Heart left ventricle (tissue), 13 donors: Measurements from ENCODE around the gene FLRT1.

Experiments
- CTCF ChIP-seq, 12 donors: fragments of 200-600 bp; sonication (generic) in 4 of 12; IDR thresholded peaks; one replicate each; pipeline versions ENCODE4 v1.5.0 to v1.8.0; 2018 to 2022; ENCODE audit warnings: antibody characterized with exemption in 12 of 12, mild to moderate bottlenecking in 5 of 12
- POLR2A ChIP-seq, 2 donors: fragments of 450-650 bp; IDR thresholded peaks; one replicate each; pipeline ENCODE4 v1.6.1; 2017; ENCODE audit warnings: antibody characterized with exemption in 2 of 2, mild to moderate bottlenecking in 2 of 2, moderate library complexity in 2 of 2
- donor health status: ischemic (EF 13 %, LVEDD 7.1; RV severe dilation, severe dysfunction).
- donor health status: DM: no; HTN: yes; CAD: no.
- donor health status: DM: no; HTN: no; CAD: no.
- donor health status: ischemic (EF 25% LVEDD 6.9; RV normal size, moderate dysfunction).
- donor health status: ischemic (EF 25% LVEDD 5.7; RV mildly dilated, moderate dysfunction).
- donor health status: ischemic (EF 35%, LVEDD 5.7; RV mildly dilated, moderate dysfunction).
- donor health status: nonischemic (EF 11% LVEDD 7.7; RV severe dilation, severe dysfunction).
- donor health status: DM: yes; HTN: yes; CAD: no.
- donor health status: PGD.
- donor health status: ischemic (EF 29% LVEDD 5.4; RV normal size, mild dysfunction).
- donor health status: nonischemic (EF 23%, LVEDD 6.1; RV moderate dilation, normal function).

GRCh38 chr11:64043545-64043944, 7.8 kb downstream of the FLRT1 start:
- TF ChIP-seq CTCF (IDR thresholded peaks at IDR 0.05) (no peak), POLR2A (IDR thresholded peaks at IDR 0.05) (no peak)
